ENCODE results near the gene ERO1A.

Gene ERO1A

GRCh38 chr14:52640137-52640536, 55.2 kb downstream of the ERO1A start:
- DNase-seq, result no peak
- Histone ChIP-seq H3K9me3 (ENCODE audit: insufficient read depth, low read depth, low read length) (peaks cover 1% of the 10 kb centered on the region), H3K4me3 (ENCODE audit: low read depth, low read length) (no peak overlapping the region), H3K23ac (ENCODE audit: low read length) (no peak overlapping the region), H4K91ac (ENCODE audit: low read depth, low read length) (no peak overlapping the region), H3K14ac (ENCODE audit: low read length) (no peak overlapping the region), H3K9ac (ENCODE audit: low read length) (peak overlapping the region; percentile 10), H2BK12ac (ENCODE audit: low read length) (no peak overlapping the region), H3K79me2 (ENCODE audit: control insufficient read depth, insufficient read depth, low read length, poor library complexity) (no peaks in the 10 kb centered on the region), H3K4me1 (ENCODE audit: control insufficient read depth in 1 of 2, insufficient read depth in 2 of 2, low read length in 2 of 2) (no peaks in the 10 kb centered on the region), H3K79me1 (ENCODE audit: low read length) (no peaks in the 10 kb centered on the region), H3K4me2 (ENCODE audit: low read length) (no peak overlapping the region), H2BK5ac (ENCODE audit: low read depth, low read length, poor library complexity) (no peak overlapping the region), H3K4ac (ENCODE audit: low read depth, low read length) (no peak overlapping the region), H2AFZ (ENCODE audit: insufficient read depth, low read length, poor library complexity) (no peak overlapping the region), H3K27me3 (ENCODE audit: insufficient read depth, low read length) (no peaks in the 10 kb centered on the region), H4K12ac (ENCODE audit: low read depth, low read length) (no peak overlapping the region), H2AK5ac (ENCODE audit: low read length) (no peak overlapping the region), H3K27ac (ENCODE audit: low read depth, low read length) (no peak overlapping the region), H3K36me3 (ENCODE audit: control insufficient read depth in 1 of 2, insufficient read depth in 2 of 2, low read length in 2 of 2) (peaks cover 3 to 4% of the 10 kb centered on the region in 2 experiments), H2BK120ac (ENCODE audit: insufficient read depth, low read length, poor library complexity) (no peak overlapping the region), H4K8ac (ENCODE audit: low read depth, low read length) (no peak overlapping the region), H3K18ac (ENCODE audit: low read length) (no peak overlapping the region)
- no CpG with 5 or more reads among the region's 4 CpGs for WGBS (ENCODE audit: extremely low coverage, insufficient coverage, insufficient read length)

- no peak overlapping the region for H3K4me3 ChIP-seq (ENCODE audit: low read depth, low read length)
- DNase-seq, result no peak
- H3K9me3 ChIP-seq (ENCODE audit: insufficient read depth, low read depth, low read length), result no peaks in the 10 kb centered on the region
- H3K36me3 ChIP-seq (ENCODE audit: control insufficient read depth in 1 of 2, insufficient read depth in 2 of 2, low read length in 2 of 2), result no peaks in the 10 kb centered on the region
- H3K27me3 ChIP-seq (ENCODE audit: insufficient read depth, low read length), result no peaks in the 10 kb centered on the region
- no peak overlapping the region for H2AK5ac ChIP-seq (ENCODE audit: low read length)
- no peak overlapping the region for H3K4ac ChIP-seq (ENCODE audit: low read depth, low read length)
- H4K91ac ChIP-seq (ENCODE audit: low read depth, low read length), result no peak overlapping the region
- H3K4me2 ChIP-seq (ENCODE audit: low read length), result no peak overlapping the region
- H3K9ac ChIP-seq (ENCODE audit: low read length), result no peak overlapping the region
- no peak overlapping the region for H3K18ac ChIP-seq (ENCODE audit: low read length)
- no peak overlapping the region for H4K8ac ChIP-seq (ENCODE audit: low read depth, low read length)
- H3K79me2 ChIP-seq (ENCODE audit: control insufficient read depth, insufficient read depth, low read length, poor library complexity), result no peaks in the 10 kb centered on the region
- no peak overlapping the region for H2BK12ac ChIP-seq (ENCODE audit: low read length)
- no CpG with 5 or more reads among the region's 1 CpG for WGBS (ENCODE audit: extremely low coverage, insufficient coverage, insufficient read length)
- no peak overlapping the region for H2BK5ac ChIP-seq (ENCODE audit: low read depth, low read length, poor library complexity)
- no peak overlapping the region for H2AFZ ChIP-seq (ENCODE audit: insufficient read depth, low read length, poor library complexity)
- no peak overlapping the region for H3K23ac ChIP-seq (ENCODE audit: low read length)
- no peak overlapping the region for H2BK120ac ChIP-seq (ENCODE audit: insufficient read depth, low read length, poor library complexity)
- no peaks in the 10 kb centered on the region for H3K4me1 ChIP-seq (ENCODE audit: control insufficient read depth in 1 of 2, insufficient read depth in 2 of 2, low read length in 2 of 2)
- H4K12ac ChIP-seq (ENCODE audit: low read depth, low read length), result no peak overlapping the region
- no peak overlapping the region for H3K14ac ChIP-seq (ENCODE audit: low read length)
- H3K27ac ChIP-seq (ENCODE audit: low read depth, low read length), result no peak overlapping the region
- H3K79me1 ChIP-seq (ENCODE audit: low read length), result no peaks in the 10 kb centered on the region
Measured at GRCh38 chr14:52619687-52620086, 75.7 kb downstream of the ERO1A start.

DNA sequence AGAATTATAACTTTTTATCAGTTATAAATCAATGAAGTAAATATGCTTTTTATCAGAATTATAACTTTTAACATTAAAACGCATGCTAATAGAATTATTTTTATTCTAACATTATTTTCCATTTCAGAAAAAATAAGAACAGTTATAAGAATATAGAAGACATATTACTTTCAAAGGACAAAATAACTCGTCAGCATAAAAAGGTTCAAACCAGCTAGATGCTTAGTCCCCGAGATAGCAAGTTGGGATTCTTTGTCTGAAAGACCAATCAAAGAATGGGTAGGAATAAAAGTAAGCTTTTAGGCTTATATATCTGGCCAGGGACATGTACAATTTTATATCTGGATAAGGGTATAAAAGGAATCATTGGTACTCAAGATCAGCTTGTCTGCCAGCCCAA, 76.8 kb downstream of the ERO1A start:
- no peak overlapping the region for H4K12ac ChIP-seq (ENCODE audit: low read depth, low read length)
- no peak overlapping the region for H4K91ac ChIP-seq (ENCODE audit: low read depth, low read length)
- H2BK5ac ChIP-seq (ENCODE audit: low read depth, low read length, poor library complexity), result no peak overlapping the region
- H3K4ac ChIP-seq (ENCODE audit: low read depth, low read length), result no peak overlapping the region
- no peak overlapping the region for H3K23ac ChIP-seq (ENCODE audit: low read length)
- H2AFZ ChIP-seq (ENCODE audit: insufficient read depth, low read length, poor library complexity), result no peak overlapping the region
- no peak overlapping the region for H2BK12ac ChIP-seq (ENCODE audit: low read length)
- no peak overlapping the region for H3K27ac ChIP-seq (ENCODE audit: low read depth, low read length)
- H2BK120ac ChIP-seq (ENCODE audit: insufficient read depth, low read length, poor library complexity), result no peak overlapping the region
- no peak overlapping the region for H4K8ac ChIP-seq (ENCODE audit: low read depth, low read length)
- H3K9ac ChIP-seq (ENCODE audit: low read length), result no peak overlapping the region
- no peaks in the 10 kb centered on the region for H3K27me3 ChIP-seq (ENCODE audit: insufficient read depth, low read length)
- H3K36me3 ChIP-seq (ENCODE audit: control insufficient read depth in 1 of 2, insufficient read depth in 2 of 2, low read length in 2 of 2), result no peaks in the 10 kb centered on the region
- no peak overlapping the region for H2AK5ac ChIP-seq (ENCODE audit: low read length)
- no peak overlapping the region for H3K14ac ChIP-seq (ENCODE audit: low read length)
- no peaks in the 10 kb centered on the region for H3K4me1 ChIP-seq (ENCODE audit: control insufficient read depth in 1 of 2, insufficient read depth in 2 of 2, low read length in 2 of 2)
- no peaks in the 10 kb centered on the region for H3K79me2 ChIP-seq (ENCODE audit: control insufficient read depth, insufficient read depth, low read length, poor library complexity)
- DNase-seq, result no peak
- no peak overlapping the region for H3K18ac ChIP-seq (ENCODE audit: low read length)
- H3K79me1 ChIP-seq (ENCODE audit: low read length), result no peaks in the 10 kb centered on the region
- H3K9me3 ChIP-seq (ENCODE audit: insufficient read depth, low read depth, low read length), result no peaks in the 10 kb centered on the region
- no peak overlapping the region for H3K4me3 ChIP-seq (ENCODE audit: low read depth, low read length)
- WGBS (ENCODE audit: extremely low coverage, insufficient coverage, insufficient read length), result no CpG with 5 or more reads among the region's 3 CpGs
- H3K4me2 ChIP-seq (ENCODE audit: low read length), result no peak overlapping the region

- Histone ChIP-seq H3K18ac (ENCODE audit: low read length) (no peak overlapping the region), H3K36me3 (ENCODE audit: control insufficient read depth in 1 of 2, insufficient read depth in 2 of 2, low read length in 2 of 2) (no peaks in the 10 kb centered on the region), H3K79me2 (ENCODE audit: control insufficient read depth, insufficient read depth, low read length, poor library complexity) (no peaks in the 10 kb centered on the region), H3K14ac (ENCODE audit: low read length) (no peak overlapping the region), H3K9me3 (ENCODE audit: insufficient read depth, low read depth, low read length) (no peaks in the 10 kb centered on the region), H3K27me3 (ENCODE audit: insufficient read depth, low read length) (no peaks in the 10 kb centered on the region), H2BK120ac (ENCODE audit: insufficient read depth, low read length, poor library complexity) (no peak overlapping the region), H3K4me1 (ENCODE audit: control insufficient read depth in 1 of 2, insufficient read depth in 2 of 2, low read length in 2 of 2) (no peaks in the 10 kb centered on the region), H3K9ac (ENCODE audit: low read length) (no peak overlapping the region), H3K79me1 (ENCODE audit: low read length) (no peaks in the 10 kb centered on the region), H3K23ac (ENCODE audit: low read length) (no peak overlapping the region), H4K12ac (ENCODE audit: low read depth, low read length) (no peak overlapping the region), H2AFZ (ENCODE audit: insufficient read depth, low read length, poor library complexity) (no peak overlapping the region), H2BK12ac (ENCODE audit: low read length) (no peak overlapping the region), H3K4me2 (ENCODE audit: low read length) (no peak overlapping the region), H2AK5ac (ENCODE audit: low read length) (no peak overlapping the region), H3K4me3 (ENCODE audit: low read depth, low read length) (no peak overlapping the region), H3K4ac (ENCODE audit: low read depth, low read length) (no peak overlapping the region), H2BK5ac (ENCODE audit: low read depth, low read length, poor library complexity) (no peak overlapping the region), H3K27ac (ENCODE audit: low read depth, low read length) (no peak overlapping the region), H4K8ac (ENCODE audit: low read depth, low read length) (no peak overlapping the region), H4K91ac (ENCODE audit: low read depth, low read length) (no peak overlapping the region)
- WGBS (ENCODE audit: extremely low coverage, insufficient coverage, insufficient read length), result no CpG with 5 or more reads among the region's 2 CpGs
- no peak for DNase-seq
Measured at GRCh38 chr14:52610187-52610586, 85.2 kb downstream of the ERO1A start.
